ENCODE measurements around the gene MAML2.

DNA sequence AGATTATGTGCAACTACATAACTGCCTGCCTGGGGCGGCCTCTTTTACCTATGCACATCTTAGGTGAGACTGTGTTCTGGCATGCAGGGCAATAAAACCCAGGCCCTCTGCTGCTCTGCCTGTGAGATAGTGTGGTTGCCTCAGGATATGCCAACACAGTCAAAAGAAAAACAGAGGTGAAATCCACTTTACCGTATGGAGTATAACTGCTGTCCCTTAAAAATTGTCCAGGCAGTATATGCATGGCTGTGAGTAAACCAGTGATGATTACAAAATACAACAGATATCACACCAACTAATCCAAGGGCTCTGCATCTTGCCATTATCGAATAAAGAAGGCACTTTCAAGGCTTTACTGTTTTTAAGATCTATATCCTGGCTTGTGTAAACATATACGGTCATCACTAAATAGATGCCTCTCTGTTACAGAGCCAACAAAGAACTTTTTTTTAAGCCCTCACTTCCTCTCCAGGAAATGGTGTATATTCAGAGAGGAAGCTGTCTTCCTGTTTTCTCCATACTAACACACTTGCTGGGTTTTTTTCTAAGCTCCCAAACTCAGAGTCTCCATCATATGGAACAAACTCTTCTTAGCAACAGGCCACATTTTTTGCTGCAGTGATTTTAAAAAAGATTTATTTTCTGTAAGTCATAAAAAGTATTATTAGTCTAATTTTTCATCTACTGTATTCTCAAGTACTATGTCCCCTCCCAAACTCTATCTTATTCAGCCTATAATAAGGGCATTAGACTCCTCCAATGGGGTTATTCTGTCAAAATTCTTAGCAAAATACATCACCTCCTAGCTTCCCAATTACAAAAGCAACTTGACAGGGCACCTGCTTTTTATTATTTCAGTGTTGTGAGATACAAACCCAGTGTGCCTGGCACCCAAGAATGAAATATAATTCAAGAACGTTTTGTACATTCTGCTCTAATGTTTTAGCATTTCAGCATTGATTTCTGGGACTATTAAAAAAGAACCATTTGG lies 135.2 kb downstream of the MAML2 start:
- TF ChIP-seq, protein P1, sequence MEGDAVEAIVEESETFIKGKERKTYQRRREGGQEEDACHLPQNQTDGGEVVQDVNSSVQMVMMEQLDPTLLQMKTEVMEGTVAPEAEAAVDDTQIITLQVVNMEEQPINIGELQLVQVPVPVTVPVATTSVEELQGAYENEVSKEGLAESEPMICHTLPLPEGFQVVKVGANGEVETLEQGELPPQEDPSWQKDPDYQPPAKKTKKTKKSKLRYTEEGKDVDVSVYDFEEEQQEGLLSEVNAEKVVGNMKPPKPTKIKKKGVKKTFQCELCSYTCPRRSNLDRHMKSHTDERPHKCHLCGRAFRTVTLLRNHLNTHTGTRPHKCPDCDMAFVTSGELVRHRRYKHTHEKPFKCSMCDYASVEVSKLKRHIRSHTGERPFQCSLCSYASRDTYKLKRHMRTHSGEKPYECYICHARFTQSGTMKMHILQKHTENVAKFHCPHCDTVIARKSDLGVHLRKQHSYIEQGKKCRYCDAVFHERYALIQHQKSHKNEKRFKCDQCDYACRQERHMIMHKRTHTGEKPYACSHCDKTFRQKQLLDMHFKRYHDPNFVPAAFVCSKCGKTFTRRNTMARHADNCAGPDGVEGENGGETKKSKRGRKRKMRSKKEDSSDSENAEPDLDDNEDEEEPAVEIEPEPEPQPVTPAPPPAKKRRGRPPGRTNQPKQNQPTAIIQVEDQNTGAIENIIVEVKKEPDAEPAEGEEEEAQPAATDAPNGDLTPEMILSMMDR (IDR thresholded peaks at IDR 0.05) = no peak
- no peak for TF ChIP-seq ZFX (IDR thresholded peaks at IDR 0.05; ENCODE audit: borderline replicate concordance)

Measured in 22Rv1 (cell line).